GM18520 (cell line): ENCODE measurements around the gene SEC24D.

ENCODE experiments used
- ATAC-seq: cut with Tn5 transposase; IDR thresholded peaks from one replicate; pipeline ENCODE4 v1.9.1; 2021; ENCODE audit not compliant: unreplicated experiment

Gene SEC24D

DNA sequence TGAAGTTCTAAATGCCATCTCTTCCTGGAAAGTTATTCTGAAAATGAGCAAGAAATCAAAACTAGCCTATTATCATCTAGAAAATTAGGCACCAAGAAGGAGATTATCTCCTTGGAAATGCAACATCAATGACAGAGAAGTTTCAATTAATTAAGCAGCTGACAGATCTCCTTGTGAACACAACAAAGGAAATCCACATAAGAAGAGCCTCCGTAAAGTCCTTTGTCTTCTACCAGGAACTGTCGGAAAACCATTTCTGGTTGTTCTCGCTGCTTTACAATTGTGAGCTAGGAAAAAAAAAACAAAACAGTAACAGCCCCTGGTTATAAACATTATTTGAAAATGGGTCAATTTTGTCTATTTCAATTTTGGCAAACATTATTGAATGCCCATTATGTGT, 112.6 kb downstream of the SEC24D start:
- ATAC-seq, result no peak

DNA sequence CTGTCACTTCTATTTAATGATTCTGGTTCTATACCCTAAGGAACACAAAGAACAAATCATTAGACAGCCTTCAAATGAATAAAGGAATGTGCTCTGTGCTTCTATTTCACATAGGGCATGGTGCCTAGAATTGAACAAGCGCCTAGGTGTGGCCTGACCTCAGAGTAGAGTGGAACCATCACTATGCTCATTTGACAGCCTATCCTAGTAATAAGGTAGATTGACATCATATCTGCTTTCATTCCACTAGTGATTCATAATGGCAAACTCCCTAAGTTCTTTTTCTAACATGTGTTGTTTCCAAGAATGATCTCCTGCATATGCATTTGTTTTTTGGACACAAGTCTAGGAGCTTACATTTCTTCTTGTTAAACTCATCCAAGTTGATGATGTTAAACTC, 114.2 kb downstream of the SEC24D start:
- no peak for ATAC-seq

DNA sequence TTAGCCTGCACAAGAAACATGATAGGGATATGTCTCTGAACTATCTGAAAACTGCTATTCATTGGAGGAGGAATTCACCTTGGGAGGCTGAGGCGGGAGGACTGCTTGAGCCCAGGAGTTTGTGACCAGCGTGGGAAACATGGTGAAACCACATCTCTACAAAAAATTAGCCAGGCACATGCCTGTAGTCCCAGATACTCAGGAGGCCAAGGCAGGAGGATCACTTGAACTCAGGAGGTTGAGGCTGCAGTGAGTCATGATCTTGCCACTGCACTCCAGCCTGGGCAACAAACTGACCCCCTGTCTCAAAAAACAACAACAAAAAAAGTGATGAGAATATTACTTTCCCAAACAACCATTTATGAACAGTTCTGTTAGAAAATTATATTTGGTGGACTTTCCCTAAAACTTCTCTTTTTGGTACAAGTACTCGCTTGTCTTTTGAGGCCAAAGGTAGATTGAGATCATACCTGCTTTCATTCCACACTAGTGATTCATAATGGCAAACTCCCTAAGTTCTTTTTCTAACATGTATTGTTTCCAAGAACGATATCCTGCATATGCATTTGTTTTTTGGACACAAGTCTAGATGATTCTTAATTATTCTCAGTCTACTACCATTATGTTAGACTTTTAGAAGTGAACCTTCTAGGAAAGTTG, 117.3 kb downstream of the SEC24D start:
- ATAC-seq, result no peak

DNA sequence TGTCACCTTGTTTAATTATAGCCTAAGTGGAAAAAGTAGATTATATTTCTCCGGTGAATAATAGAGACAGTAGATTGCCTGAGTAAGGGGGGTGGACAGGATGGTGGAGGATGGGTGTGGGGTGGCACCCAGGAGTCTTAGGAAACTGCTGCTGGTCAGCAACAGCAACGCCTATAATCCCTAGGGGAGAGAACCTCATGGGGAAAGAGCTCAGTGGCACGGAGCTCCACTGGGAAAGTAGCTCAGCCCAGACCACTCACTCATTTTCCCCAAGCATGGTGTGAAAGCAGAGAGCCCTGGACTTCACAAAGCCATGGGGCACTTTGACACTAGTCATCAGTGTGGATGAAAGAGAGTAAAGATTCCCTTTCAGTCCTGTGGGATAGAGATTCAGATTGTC, 119.6 kb downstream of the SEC24D start:
- ATAC-seq, result no peak

DNA sequence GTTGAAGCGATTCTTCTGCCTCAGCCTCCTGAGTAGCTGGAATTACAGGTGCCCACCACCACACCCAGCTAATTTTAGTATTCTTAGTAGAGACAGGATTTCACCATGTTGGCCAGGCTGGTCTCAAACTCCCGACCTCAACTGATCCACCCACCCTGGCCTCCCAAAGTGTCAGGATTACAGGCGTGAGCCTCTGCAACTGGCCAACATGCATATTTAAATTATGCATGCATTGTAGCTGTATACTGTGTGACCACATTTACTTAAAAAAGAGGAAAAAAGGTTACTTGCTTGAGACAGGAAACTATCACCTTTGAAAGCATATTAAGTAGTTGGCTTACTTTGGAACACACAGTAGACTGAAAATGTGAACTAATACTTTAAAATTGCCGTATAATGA, 121.2 kb downstream of the SEC24D start:
- no peak for ATAC-seq

DNA sequence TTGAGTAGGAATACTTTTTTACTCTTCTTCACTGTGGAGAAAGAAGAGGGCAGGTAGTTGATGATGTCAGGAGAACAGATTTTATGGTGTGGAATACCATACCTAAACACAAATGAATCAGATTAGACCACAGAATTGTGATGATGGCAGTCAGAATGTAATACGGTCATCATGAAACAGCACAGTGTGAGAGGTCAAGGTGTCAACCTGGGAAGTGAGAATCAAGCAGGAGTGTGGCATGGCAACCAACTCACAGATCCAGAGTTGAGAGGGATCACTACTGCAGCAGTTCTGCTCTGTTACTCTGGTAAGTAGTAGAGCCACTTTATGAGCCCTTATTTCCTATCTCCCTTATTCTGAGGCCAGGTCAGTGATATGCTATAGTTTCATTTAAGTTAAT, 123.1 kb downstream of the SEC24D start:
- no peak for ATAC-seq

DNA sequence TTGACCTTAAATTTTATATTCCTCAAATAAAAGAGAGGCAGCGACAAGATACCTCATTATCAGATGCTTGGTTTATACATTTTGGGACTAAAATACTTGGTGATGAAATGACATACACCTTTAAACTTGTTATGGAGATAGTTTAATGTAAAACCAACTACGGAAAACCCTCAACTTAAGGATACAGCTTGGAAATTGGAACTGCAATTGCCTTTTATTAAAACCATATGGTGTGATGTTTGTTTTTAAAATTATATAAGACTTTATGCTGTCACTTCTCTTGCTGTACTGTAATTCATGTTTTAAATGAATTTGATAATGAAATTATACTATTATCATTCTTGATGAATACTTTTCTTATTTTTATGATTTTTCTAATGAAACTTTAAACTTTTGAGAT, 124.9 kb downstream of the SEC24D start:
- no peak for ATAC-seq

DNA sequence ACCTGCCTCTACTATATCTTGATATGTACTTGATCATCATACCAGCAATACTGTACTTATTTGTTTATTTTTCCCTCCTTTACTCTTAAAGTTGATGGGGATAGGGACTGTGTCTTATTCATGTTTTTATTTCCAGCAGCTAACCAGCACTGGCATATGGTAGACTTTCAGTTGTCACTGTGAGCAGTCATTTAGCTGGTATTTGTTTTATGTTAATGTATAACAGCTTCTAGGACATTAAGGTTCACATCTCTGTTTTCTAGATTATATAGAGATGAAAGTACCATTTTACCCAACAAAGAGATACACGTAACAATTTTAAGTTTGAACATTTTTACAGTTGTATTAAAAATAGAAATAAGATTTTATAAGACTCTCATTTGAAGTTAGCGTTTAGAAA, 132.8 kb downstream of the SEC24D start:
- no peak for ATAC-seq

DNA sequence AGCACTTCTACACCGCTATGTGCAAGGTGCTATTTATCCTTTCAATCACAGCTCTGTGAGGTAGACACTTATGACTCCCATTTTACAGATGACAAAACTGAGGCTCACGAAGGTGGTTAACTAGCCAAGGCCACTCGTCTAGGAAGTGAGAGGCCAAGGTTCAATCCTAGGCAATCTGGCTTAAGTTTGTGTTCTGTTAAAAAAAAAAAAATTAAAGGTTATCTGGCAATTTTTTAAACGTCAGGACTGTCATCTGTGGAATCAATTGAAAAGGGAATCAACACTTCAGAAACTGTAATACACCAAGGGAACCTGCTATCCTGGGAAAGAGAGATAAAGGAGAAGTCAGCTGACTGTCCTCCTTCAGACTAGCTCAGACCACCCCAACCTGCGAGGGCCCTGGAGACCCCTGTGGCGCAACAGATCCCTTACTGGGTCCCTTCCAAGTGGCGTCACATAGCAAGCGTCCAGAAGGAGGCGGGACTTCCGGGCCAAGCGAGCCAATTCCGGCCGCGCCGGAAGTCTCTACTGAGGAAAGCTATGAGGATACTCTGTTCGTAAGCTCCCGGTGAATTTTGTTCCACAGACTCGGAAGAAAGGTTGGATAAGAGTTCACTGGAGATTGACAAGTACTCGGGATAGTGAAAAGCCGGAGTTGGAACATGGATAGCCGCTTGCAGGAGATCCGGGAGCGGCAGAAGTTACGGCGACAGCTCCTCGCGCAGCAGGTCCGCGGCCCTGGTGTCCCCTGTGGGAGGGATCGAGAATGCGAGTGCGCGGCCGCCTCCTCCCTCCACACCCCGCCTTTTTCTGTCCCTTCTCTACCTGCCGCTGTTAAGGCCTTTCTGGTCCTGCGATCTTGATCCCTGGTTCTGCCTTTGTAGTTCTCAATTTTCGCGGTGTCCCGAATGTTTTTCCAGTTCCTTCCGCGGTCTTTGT, 150.8 kb downstream of the SEC24D start, which contains the start of gene METTL14:
METTL14 (plus strand) TSS at position 520 of the 939 bp plus-strand sequence; CDS start at position 663, 143 bp downstream.
- peak; percentile 99 for ATAC-seq

DNA sequence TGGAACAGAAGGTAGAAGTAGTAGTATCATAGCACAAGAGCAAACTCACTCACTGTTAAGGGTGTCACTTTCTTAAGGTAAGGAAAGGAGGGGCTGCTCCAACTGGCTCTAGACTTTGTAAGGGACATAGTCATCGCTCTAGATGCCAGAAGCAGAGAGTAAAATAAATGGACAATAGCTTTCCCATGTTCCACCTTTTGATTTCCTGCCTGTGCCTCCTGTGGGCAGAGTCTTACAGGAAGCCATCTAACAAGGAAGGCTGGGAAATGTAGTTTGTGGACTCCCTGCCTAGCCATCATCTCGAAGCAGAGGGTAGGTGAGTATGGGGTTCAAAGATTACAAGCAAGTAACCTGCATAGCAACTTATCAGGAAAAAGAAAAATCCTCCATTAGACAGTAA, 152.4 kb downstream of the SEC24D start:
- no peak for ATAC-seq

DNA sequence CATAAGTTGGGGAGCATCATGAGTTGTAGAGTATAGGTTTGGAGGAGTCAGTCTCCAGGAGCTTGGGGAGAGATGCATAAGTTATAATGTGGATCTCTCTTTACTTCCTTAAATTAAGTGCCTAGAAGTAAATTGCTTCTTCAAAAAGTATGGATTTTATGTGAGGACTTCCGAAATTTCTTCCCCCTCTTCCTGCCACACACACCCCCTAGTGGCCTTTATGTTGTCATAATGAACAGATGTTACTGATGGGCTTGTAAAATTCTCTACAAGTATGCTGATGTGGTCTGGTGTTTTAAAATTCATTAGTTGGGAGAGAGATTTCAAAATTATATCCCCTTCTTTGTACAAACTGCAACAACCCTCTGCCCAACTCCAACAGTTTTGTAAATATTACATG, 153.0 kb downstream of the SEC24D start:
- no peak for ATAC-seq

DNA sequence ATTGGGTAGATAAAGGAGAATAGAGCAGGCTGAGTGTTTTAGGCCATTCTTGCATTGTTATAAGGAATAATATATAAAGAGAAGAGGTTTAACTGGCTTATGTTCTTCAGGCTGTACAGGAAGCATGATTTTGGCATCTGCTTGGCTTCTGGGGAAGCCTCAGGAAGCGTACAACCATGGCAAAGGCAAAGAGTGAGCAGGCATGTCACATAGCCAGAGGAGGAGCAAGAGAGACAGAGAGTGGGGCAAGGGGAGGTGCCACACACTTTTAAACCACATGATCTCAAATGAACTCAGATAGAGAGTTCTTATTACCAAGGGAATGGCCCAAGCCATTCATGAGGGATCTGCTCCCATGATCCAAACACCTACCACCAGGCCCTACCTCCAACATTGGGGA, 155.1 kb downstream of the SEC24D start:
- no peak for ATAC-seq

DNA sequence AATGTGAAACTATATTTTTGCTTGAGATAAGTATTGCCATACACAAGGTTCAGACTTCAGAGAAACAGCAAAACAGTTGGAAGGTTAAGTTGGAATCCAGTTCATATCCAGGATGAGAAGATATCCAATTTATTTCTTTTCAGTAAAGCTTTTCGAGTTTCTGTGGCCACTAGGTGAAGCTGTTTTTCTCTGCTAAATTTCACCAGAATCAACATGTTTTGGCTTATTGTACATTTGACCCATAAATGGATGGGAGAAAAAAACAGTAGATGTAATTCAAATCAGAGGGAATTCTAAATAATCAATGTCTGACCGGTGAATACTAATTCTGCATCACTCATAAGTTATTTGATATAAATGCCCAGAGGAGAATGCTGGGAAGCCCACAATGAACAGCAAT, 159.8 kb downstream of the SEC24D start:
- ATAC-seq, result no peak
